ENCODE results near the gene COQ9.
"Not testable (repeated sequence)": the region's sequence is repeated elsewhere in the genome, so short reads cannot be mapped to it uniquely, and the experiment has no call there.

COQ9 gene

DNA sequence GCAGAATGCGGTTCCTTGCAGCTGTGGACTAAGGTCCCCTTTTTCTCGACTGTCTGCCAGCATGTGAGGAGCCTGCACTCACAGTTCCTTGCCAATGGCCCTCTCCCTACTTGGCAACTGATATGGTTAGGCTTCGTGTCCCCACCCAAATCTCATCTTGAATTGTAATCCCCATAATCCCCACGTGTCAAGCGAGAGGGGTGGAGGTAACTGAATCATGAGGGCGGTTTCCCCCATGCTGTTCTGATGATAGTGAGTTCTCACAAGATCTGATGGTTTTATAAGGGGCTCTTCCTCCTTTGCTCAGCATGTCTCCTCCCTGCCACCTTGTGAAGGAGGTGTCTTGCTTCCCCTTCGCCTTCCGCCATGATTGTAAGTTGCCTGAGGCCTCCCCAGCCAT is 20.0 kb upstream of the COQ9 start:
- no peak for DNase-seq (ENCODE audit: low read depth)

DNA sequence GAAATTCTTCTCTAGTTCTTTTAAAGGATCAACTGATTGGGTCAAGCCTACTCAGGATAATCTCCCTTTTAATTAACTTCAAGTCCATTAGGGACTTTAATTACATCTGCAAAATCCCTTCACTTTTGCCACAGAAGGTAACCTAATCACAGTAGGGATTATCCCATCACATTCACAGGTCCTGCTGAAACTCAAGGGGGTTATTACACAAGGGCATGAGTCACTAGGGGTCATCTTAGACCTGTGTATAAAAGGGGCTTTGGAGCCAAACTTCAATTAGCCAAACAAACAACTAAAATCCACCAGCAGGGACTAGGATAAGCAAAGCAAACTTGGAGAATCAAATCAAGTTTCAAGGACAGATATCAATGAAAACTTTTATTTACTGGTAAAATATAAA is 19.5 kb upstream of the COQ9 start:
- no peak for DNase-seq (ENCODE audit: low read depth)

GRCh38 chr16:57430955-57431354 is 16.3 kb upstream of the COQ9 start:
- no peak for DNase-seq (ENCODE audit: low read depth)

DNA sequence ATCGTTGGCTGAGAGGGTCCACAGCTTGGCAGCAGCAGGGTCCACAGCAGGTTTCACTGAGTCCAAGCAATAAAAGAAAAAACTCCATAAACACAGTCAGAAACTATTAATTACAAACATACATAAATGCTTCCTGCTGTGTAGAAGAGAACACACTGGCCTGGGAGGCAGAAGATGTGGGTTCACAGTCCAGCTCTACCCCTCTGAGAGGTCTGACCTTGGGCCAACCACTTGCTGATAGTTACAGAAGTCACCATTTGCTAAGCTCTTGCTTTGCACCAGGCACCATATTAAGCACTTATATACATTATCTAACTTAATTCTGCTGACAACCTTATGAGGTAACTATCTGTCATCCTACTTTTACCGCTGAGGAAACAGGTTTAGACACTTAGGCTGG is 14.8 kb upstream of the COQ9 start:
- no peak for DNase-seq (ENCODE audit: low read depth)

- no peak for DNase-seq (ENCODE audit: low read depth)
Observed at GRCh38 chr16:57432989-57433388, 14.3 kb upstream of the COQ9 start.

- DNase-seq (ENCODE audit: low read depth) = no peak
Observed at GRCh38 chr16:57434003-57434402, 13.3 kb upstream of the COQ9 start.

GRCh38 chr16:57435838-57436237 is 11.4 kb upstream of the COQ9 start:
- no peak for DNase-seq (ENCODE audit: low read depth)

- DNase-seq (ENCODE audit: low read depth) = not testable (repeated sequence)
Observed at GRCh38 chr16:57439947-57440346, 7.3 kb upstream of the COQ9 start.

GRCh38 chr16:57440551-57440950 is 6.7 kb upstream of the COQ9 start:
- DNase-seq (ENCODE audit: low read depth) = not testable (repeated sequence)

GRCh38 chr16:57444711-57445110 is 2.6 kb upstream of the COQ9 start:
- DNase-seq (ENCODE audit: low read depth) = no peak

DNA sequence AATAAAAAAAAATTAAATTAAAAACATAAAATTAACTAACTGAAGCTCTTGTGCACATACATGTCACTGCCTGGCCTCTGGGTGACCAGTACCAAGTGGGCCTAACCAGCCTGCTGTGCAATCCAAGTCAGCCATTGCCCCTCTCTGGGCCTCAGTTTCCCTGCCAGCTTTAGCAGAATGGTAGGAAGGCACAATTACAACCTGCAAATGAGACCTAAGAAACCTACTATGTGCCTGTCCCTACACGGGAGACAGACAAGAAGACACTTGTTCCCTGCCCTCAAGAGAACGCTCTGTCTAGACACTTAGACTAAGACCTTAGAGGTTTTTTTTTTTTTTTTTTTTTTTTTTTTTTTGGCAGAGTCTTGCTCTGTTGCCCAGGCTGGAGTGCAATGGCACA is 1.8 kb upstream of the COQ9 start:
- no peak for DNase-seq (ENCODE audit: low read depth)

GRCh38 chr16:57446531-57447185 is 621 bp upstream of the COQ9 start:
- DNase-seq (ENCODE audit: low read depth) = no peak

DNA sequence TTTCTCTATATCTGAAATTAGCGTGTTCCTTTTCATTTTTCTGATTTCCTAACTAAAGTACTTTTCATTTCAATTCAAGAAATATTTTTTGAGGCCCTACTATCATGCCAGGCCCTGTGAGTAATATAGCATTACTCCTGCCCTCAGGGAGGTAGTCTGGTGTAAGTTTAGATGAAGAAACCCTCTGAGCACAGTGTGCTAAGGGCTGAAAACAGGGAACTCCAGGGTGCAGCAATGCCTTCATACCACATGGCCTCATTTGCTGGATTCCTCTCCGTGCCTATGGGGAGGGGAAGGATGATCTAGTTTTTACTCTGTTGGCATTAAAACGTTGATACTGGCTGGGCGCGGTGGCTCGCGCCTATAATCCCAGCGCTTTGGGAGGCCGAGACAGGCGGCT is 4.7 kb downstream of the COQ9 start:
- DNase-seq (ENCODE audit: low read depth) = no peak

DNA sequence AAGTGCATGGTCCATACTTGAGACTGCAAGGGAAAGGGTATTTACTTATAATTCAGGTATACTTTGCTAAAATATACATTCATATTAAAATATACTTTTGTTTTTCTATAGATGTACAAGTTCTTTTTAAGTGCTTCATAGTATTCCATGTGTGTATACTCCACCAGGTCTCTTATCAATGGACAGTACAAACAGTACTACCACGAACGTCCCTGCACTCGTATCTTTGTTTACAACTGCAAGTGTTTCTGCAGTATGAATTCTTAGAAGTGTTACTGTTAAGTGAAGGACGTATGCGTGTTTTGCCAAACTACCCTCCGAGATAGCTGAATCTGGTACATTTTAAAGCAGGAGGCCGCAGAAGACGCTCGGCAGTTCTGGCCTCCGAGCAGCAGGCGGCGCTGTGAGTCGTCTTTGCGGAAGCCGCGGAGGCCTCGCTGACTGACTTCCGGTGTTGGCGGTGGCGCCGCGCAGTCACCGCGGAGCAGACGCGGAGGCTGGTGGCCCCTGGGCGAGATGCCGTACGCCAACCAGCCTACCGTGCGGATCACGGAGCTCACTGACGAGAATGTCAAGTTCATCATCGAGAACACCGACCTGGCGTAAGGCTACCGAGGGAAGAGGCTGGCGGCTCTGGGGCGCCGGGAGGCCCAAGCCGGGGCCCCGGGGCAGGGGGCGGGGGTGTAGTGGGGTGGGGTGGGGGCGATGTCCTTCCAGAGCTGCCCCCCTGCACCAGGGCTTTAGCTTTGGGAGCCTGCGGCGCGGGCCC is 15.1 kb downstream of the COQ9 start, which contains the start of gene POLR2C:
TSS of gene POLR2C (plus strand) at position 471 of the 769 bp plus-strand sequence. CDS start at position 517, 46 bp downstream.
- DNase-seq (ENCODE audit: low read depth) = peak; percentile 87

DNA sequence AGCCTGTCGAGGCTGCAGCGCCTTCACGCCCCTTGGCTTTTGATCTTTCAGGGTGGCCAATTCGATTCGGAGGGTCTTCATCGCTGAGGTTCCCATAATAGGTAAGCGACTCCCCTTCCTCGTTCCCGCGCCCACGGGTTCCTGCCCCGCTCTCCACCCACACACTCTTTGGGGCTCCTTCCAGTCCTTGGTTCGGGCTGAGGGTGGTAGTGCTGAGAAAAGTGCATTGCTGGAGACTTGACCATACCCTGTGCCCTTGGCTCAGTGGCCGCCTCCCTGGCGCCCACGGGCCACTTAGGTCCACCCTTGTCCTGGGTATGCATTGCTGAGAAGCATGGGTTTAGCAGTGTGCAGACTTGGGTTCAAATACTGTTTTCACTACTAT is 15.7 kb downstream of the COQ9 start:
- no peak for DNase-seq (ENCODE audit: low read depth)

DNA sequence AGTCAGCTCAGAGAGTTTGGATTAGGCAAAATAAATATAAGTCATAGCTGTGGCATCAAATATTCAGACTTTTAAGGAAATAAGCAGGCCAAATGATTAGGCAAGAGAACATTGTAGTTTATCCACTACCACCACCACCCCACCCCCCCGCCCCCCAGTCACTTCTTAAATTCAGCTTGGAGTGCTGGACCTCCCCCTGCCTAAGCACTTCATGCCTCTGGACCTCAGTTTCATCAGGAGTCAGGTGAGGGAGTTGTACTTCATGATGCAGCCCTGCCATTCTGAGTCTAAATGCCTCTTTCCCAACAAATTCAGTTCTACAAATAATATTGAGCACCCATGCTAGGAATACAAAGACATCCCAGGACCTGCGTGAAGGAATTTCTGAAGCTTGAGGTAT is 17.2 kb downstream of the COQ9 start:
- DNase-seq (ENCODE audit: low read depth) = no peak

DNA sequence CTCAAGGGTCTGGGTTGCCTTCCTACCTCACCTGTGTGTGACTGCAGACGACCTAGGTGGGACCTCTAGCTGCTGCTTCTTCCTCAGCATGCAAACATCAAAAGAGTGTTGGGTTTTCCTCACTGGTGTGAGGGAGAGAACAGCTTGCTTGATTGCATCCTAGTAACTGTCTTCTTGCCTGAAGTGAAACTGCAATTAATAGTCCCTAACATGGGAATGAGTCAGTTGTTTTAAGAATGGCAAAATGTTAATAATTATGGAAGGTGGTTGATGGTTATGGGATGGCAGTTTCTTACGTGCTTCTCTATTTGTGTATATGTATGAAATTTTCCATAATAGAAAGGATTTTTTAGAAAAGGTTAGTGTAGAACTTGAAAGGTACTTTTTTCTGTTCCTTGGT is 21.1 kb downstream of the COQ9 start:
- DNase-seq (ENCODE audit: low read depth) = no peak

GRCh38 chr16:57469046-57469445 is 21.8 kb downstream of the COQ9 start:
- no peak for DNase-seq (ENCODE audit: low read depth)

GRCh38 chr16:57469917-57470470 is 22.7 kb downstream of the COQ9 start:
- no peak for DNase-seq (ENCODE audit: low read depth)

DNA sequence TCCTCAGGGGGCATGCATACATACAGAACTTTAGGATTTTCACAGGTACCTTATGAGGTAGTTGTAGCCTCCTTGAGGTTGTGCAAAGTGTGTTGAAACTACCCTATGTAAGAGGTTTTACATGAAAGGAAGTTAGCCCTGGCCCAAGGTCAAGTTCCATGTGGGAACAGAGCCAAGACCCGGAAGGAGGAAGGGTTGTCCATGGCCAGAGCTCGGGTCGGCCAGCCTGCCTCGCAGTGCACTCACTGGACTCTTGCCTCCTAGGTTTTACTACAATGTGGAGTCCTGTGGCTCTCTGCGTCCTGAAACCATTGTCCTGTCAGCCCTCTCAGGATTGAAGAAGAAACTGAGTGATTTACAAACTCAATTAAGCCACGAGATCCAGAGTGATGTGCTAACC is 23.4 kb downstream of the COQ9 start:
- no peak for DNase-seq (ENCODE audit: low read depth)

GRCh38 chr16:57471209-57471608 is 23.9 kb downstream of the COQ9 start:
- DNase-seq (ENCODE audit: low read depth) = no peak

DNA sequence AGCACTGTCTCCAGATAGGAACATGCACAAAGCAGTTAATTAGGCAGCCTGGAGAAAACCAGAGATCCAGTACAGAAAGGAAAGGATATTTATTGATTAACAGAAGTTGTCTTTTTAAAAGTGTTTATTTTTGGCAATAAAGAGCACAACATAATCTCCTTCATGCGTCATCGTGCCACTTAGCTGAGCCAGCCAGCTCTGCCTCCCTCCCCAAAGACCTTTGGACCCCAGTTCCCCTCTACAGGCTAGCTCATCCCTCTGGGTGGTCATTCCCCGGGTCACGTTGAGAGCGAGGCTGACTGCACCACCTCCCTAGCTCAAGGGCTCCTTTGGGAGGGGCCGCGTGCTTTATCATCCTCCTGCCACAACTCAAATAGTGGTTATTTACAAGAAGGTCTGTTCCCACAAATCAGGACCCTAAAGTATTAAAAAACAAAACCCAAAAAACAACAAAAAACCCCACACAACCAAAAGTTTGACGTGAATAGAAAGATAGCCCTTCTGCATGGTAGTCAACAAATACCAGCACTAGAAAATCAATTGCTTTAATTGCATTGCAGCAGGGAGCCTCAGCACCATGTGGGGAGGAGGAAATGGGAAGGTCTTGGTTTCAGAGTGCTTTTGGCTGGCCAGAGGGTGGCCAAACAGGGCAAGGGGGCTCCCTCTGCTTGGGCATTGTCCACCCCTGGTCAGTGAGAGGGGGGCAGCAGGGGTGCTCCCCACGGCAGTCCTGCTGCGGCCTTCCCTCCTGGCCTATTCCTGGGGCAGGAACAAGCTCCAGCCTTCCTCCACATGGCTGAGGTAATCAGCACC is 24.8 kb downstream of the COQ9 start:
- no peak for DNase-seq (ENCODE audit: low read depth)

GRCh38 chr16:57472665-57473060 is 25.4 kb downstream of the COQ9 start:
- no peak for DNase-seq (ENCODE audit: low read depth)

Data from stimulated activated CD8-positive, alpha-beta memory T cell treated with anti-CD3 and anti-CD28 coated beads, Interleukin-12 subunit alpha, Interleukin-12 subunit beta, amount 100 ng/mL, for 4 hours (primary cell).